HG02571 (cell line): Measurements from ENCODE around the gene MYO1D.

Source experiments
- ATAC-seq: cut with Tn5 transposase; IDR thresholded peaks from one replicate; pipeline ENCODE4 v1.9.1; 2021; ENCODE audit warnings: mild to moderate bottlenecking, moderate library complexity; ENCODE audit not compliant: unreplicated experiment

Gene MYO1D

DNA sequence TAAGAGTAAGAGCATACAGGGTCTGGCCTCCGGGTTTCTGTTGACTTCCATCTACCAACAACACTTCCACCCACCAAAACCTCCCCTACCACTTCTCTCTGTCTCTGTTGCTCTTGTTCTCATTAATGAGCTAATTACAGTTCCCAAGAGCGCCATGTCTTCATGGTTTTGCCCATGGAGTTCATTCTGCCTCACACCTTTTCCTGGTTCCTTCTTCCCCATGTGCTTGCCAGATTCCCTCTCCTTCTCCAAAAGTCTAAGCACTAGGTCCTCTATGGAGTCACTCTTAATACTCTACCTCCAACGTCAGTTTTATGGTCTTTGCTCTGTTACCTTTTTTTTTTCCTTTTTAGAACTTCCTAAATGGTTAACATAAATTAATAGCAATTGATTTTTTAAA is 92.8 kb downstream of the MYO1D start:
- no peak for ATAC-seq

DNA sequence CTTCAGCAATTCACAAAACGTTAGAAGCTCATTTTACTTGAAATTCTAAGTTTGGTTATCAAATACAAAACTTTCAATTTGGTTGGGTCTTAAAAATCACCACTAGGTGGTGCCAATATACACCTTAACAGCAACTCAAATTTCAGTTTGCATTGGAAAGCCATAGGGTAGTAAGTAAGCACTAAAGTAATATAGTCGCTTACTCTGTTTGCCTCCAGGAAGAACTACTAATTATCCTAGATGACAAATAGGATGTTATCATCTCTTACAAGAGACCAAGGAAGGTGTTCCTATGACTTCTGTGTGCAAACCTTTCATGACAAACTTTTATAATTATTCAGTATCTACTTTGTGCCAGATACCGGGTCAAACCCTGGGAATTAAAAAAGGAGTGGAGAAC is 93.3 kb downstream of the MYO1D start:
- ATAC-seq = no peak

DNA sequence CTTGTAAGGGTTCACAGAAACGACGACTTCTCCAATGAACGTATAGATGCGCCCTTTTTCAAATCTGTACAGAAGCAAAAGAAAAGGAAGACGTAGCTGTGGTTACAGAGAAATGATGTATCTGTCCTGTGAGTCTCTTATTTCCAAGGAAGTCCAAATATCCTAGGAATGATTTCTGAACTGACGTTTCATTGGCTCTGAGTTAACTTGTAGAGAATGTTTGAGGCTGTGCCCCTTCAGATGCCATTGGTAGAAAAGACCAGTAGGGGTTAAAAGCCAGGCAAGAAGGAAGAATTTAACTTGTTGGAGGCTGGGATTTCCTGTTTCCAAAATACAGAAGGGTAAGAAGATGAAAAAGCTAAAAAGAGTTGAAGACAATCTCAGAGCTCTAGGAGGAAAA is 96.2 kb downstream of the MYO1D start:
- no peak for ATAC-seq

DNA sequence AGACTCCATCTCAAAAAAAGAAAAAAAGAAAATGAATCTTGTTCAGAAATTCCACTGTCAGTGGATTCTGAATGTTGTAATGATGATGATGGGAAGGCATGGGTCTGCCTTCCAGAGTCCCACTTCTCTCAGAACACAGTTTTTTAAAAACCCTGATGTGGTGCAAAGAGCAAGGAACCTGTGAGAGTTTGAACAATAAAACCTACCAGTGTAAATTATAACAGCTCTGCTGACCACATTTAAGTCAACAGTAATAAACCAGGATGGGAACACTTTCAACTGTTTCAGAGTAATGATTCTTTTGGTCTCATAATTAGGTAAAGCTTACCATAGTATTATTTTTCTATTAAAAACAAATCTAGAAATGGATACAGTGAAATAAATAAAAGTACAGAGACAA is 99.0 kb downstream of the MYO1D start:
- ATAC-seq = no peak

DNA sequence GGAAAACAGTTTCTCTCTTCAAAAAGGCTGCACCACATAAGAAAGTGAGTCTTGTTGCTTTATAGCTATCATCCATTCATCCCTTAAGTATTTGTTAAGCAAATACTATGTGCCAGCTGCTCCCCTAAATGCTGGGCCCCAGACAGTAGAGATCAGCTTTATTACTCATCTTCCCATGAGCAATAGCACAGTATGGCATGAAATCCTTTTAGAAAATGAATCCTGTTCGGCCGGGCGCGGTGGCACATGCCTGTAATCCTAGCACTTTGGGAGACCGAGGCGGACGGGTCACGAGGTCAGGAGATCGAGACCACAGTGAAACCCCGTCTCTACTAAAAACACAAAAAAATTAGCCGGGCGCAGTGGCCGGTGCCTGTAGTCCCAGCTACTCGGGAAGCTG is 99.5 kb downstream of the MYO1D start:
- ATAC-seq = no peak

DNA sequence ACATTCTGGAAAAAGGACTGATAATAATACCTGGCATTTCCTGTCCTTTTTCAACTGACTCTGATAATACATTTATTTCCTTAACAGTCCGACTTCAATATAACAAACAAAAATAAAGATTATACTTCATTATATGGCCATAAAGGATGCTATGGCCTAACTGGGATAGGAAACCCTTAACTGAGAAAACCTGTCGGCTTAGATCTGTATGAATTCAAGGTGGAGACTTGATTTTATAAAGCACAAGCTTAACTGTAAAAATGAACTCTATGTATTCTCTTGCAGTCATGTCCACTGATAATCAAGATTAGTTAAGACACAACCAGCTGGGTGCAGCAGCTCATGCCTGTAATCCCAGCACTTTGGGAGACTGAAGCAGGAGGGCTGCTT is 102.2 kb downstream of the MYO1D start:
- no peak for ATAC-seq

DNA sequence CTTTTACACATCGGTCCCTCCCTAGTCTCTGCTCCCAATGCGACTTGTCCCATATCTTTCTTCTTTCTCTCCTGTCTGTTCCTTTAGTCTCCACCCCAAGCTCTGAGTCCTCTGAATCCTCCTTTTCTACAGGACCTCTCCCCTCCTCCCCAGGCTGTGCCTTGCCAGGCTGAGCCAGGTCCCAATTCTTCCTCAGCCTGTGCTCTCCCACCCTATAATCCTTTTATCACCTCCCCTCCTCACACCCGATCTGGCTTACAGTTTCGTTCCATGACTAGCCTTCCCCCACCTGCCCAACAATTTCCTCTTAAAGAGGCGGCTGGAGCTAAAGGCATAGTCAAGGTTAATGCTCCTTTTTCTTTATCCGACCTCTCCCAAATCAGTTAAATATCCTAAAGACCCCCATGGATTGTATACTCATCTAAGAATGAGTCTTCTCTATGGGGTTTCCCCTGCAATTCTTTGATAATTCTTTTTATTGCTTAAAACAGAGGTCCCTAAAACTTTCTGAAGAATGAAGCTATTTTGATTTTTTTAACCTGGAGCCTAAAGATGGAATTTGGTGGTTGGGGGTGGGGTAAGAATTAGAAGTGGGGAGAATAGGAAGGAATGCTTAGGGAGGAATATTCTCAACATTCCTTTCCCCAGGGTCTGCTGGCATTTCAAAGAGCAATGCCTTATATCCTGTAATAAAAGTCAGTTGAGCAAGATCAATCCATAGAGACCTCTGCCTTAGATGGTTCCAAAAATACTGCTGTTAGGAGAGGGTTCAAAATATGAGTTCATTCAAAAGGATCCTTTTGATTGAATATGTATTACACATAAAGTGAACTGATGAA is 102.8 kb downstream of the MYO1D start:
- no peak for ATAC-seq

DNA sequence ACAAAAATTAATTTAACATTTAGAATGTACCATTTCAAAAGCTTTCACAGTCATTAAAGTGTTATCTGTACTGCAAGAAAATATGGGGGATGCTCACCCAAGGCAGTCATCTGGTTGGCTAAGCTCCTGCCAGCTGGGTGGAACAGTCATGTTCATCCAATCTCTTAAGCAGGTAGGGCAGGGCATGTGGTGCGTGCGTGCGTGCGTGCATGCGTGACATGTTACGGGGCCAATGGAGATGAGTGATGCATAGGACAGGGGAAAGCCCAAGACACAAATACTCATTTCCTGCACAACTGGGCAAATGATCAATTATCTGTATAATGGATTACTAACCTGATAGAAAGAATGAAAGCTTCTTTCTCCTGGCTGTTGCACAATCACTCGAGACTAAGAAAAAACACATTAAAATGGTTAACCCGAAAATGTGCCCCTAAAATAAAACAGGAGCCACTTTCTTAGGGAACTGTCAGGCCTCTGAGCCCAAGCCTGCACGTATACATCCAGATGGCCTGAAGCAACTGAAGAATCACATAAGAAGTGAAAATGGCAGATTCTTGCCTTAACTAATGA is 104.4 kb downstream of the MYO1D start:
- ATAC-seq = no peak

DNA sequence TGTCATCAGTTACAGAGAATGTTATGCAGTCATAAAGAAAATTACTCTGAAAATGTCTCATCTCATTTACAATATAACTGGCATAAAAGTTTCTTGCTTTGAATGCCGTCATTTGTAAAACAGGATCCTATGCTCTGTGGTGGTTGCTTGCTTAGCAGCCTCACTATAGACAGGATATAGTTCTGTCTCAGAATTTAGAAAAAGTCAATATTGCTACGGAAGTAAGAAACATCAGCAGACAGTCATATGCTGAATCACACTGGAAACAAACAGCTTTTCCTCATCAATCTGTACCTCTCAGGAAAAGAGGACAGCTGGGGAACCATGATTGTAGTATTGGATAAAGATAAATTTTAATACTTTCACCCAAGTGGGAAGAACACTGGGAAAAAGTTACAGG is 105.5 kb downstream of the MYO1D start:
- no peak for ATAC-seq

DNA sequence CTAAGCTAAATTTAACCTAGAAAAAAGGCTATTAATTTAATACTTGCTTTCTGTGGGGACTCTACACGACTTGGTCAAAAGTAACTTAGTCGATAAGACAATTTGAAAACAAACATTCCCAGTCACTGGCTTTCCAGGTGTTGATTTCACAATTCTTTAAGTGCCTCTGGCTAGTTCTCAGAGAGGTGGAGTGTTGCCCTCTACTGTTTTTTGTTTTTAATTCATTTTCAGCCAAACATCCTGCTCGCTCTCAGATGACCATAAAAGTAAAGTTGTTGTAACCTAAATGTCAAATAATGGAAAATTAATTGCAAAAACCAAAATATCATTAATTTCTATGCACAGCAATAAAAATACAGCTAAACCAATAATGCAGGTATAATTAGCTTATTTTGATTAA is 107.1 kb downstream of the MYO1D start:
- ATAC-seq = no peak

DNA sequence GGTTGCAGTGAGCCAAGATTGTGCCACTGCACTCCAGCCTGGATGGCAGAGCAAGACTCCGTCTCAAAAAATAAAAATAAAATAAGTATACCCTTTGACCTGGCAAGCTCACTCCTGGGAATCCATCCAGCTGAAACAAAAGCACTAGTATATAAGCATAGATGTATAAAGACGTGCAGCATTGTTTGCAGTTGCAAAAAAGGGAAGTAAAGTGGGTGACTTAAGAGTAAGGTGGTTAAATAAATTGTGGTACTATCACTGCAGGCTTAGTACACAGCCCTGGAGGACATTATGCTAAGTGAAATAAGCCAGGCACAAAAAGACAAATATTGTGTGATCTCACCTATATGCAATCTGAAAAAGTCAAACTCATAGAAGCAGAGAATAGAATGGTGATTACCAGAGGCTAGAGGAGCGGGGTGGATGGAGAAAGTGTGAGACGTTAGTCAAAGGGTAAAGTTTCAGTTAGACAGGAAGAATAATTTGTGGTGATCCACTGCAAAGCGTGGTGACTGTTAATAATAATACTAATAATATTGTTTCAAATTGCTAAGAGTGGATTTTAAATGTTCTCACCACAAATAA is 113.0 kb downstream of the MYO1D start:
- ATAC-seq = no peak

DNA sequence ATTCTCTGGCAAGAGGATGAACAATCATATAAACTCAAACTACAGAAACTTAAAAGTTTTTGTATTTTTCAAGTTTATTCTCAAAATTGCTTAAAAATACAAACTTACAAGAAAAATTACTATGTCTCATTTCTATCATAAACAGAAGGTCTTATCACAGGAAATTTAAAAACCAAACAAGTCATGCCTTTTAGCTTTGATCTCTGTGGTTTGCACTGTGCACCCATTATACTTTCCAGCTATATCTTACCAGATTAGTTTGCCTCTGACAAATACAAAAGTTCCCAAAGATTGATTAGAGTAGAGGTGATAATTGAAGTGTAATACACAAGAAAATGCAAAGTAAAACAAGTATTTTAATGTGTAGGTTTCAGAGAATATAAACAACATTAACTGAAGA is 117.4 kb downstream of the MYO1D start:
- ATAC-seq = no peak

DNA sequence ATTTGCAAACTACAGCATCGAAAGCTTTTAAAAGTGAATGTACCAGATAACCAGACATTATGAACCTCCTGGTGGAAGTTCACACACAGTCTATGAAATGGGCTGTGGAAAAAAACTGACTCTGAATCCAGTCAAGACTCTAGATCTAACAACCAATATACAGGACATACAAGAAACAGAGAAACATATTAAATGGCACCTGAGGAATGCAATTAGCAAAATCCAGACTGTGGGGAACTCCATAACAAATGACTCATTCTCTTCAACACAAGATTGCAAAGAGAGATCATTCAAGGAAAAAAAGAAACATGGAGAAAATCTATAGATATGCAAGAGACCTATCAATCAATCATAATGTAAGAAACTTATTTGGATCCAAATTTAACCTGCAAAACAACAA is 119.0 kb downstream of the MYO1D start:
- ATAC-seq = no peak

DNA sequence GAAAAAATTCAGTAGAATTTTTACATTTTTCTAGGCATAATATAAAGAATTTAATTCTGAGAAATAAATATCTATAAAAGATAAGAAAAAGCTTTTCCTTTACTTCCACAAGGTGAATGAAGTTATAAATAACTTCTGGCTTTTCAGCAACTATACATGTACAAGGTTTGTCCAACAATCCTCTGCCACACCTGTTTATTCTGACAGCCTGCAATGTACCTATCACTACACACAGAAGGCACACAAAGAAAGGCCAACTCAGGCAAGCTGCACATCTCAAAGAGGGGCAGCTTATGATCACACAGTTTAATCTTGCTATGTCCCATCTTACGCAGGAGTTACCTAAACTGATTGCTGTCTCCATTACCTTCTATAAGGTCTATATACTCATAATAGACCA is 120.2 kb downstream of the MYO1D start:
- ATAC-seq = no peak

DNA sequence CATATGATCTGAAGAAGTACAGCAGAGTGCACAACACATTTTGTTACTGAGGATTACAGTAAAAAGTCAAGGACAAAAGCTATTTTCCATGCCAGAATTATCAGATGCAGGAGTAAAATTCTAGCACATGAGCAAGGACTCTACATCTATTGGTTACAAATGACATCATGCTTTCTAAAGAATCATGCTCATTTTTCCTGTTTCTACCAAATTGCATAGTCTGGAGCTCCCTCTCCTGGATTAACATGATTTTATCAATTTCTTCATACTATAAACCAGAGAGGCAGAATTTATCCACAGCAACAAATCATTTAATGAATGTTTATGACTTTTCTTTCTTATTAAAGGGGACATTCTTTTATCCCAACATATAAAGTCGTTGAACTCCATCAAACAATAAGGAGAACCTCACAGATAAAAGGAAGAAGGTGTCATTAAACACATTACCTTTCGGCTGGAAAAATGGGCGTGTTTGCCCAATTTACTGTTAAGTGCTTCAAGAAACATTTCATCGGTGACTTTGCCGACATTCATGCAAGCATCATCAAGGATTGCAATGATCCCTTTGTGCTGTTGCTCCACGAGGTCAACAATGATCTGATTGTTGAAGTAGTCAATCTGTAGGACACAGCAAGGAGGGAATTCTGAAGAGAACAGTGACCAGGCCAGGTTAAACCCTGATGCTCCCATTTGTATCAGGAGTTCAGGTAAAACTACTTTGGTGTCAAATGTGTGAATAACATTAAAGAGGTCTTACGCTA is 121.7 kb downstream of the MYO1D start:
- no peak for ATAC-seq

DNA sequence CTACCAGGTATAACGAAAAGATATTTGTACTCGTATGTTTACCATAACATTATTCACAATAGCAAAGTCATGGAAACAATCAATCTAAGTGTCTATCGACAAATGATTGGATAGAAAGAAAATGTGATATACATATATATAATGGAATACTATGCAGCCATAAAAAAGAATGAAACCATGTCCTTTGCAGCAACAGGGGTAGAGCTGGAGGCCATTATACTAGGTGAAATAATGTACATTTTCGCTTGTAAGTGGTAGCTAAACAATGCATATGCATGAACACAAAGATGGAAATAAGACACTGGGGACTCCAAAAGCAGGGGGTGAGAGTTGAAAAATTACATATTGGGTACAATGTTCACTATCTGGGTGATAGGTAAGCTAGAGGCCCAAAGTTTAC is 124.0 kb downstream of the MYO1D start:
- no peak for ATAC-seq

DNA sequence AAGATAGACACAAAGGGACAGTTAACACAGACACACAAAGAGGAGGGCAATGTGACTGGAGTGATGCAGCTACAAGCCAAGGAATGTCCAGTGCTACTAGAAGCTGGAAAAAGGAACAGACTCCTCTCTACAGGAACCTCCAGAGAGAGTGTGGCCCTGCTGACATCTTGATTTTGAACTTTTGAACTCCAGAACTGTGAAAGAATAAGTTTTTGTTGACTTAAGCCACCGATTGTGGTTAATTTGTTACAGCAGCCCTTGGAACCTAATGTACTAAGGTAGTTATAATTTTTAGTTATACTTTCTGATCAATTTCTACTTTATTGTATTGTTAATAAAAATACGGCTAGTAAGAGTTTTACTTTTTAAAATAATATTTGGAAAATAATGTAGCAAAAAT is 129.1 kb downstream of the MYO1D start:
- ATAC-seq = no peak

DNA sequence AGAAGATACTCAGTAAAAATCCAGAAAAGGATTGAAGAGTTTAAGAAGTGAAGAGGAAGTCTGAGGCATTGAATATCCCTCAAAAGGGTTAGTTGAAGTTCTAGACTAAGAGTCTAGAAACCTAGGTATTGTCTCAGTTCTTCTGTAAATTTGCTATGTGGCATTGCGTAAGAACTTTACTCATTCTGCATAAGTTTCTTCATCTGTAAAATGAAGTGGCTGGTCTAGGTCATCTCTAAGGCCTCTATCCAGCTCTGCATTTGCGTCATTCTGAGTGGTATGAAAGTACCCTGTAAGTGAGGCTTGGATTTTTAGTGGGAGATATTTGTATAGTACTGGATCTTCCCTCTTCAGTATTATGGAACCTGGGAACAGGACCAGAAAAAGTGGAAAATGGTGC is 130.2 kb downstream of the MYO1D start:
- no peak for ATAC-seq

DNA sequence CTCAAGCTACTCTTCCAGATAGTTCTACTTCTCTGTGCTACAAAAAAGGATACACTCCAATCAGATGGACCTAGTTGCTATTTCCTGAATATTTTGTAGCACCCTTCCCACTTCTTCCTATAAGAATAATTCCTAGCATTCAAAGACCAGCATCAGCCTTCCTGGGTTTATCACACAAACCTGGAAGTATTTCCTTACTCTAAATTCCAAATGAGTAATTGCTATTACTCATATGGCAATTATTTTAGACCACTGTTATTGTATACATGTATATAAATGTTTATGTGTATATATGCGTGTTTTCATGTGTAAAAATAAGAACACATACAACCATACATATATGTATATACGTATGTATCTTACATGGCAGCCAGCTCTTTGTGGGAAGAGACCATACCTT is 130.6 kb downstream of the MYO1D start:
- no peak for ATAC-seq

DNA sequence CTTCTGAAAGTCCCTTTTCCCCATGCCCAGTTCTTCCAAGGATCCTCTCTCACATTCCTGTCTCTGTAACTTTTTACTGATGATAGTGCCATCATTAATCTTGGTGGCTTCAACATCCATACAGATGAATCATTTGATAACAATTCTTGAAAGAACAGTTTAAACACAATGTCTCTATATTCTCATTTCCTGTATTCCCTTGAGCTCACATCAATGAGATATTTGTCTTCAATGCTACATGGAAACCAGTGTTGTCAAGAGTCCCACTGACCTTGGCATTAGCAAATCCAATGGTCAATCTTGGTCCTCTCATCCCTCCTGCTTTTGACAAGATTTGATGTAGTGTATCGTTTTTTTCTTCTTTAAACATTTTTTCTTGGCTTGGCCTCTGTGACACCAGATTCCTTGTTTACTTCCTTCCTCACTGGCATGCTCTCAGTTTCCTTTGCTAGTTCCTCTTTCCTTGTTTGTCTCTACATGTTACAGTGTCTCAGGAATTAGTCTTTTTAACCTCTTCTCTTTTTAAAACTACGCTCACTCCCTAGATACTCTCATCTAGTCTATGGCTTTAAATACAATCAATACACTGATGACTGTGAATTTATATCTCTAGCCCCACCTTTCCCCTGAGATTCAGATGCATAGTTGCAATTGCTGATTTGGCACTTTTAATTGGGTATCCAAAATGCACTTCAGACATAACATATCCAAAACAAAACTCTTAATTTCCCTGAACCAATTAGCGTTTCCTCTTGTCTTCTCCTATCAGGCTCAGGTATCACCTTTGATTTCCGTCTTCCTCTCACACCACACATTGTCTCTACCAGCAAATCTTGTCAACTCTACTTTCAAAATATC is 134.0 kb downstream of the MYO1D start:
- ATAC-seq = no peak

DNA sequence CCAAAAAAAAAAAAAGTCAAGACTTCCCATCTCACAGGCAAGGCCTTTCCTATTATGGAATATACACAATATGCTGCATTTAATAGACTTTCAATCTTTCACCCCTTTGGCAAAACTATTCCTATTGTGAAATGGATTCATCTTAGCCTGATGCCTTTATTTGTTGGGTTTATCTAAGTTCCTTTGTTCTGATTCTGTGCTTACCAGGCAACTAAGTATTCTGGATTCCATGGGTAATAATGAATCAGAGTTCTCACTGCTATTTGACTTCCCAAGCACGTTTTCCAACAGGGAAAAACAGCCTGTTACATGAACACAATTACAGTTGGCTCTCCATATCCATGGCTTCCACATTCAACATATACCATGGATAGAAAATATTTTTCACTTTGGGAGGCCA is 135.5 kb downstream of the MYO1D start:
- ATAC-seq = no peak
